Right lobe of liver (tissue), 6 donors: ENCODE results near the gene TTC28. TPM values are rescaled to one million over a fixed set of nuclear protein-coding genes. Genes with fewer than 3 reads are reported as not detected.

ENCODE experiments used
- ATAC-seq, 4 donors: fragments of 200-7000 bp; cut with Tn5 transposase; one replicate each; pipeline ENCODE4 v1.9.1; 2020; ENCODE audit warnings: mild to moderate bottlenecking in 4 of 4, moderate library complexity in 4 of 4
- DNase-seq, 3 donors: peaks; one replicate each; pipeline ENCODE4 v3.0.0-alpha.2; 2020
- H3K27ac ChIP-seq, 3 donors: fragments of 200-600 bp; one replicate each; pipeline ENCODE4 v1.8.0; 2022
- H3K27me3 ChIP-seq, 2 donors: fragments of 200-600 bp; one replicate each; pipeline ENCODE4 v1.8.0; 2022
- H3K36me3 ChIP-seq, 4 donors: fragments of 200-600 bp; sonication (generic) in 1 of 4; one replicate each; pipeline versions ENCODE4 v1.5.1 to v1.8.0; 2017 to 2022; ENCODE audit warnings: control low read depth in 1 of 4
- H3K4me1 ChIP-seq, 4 donors: fragments of 200-600 bp; sonication (generic) in 1 of 4; one replicate each; pipeline versions ENCODE4 v1.5.1 to v1.8.0; 2017 to 2022; ENCODE audit warnings: control low read depth in 1 of 4
- H3K4me3 ChIP-seq, 3 donors: fragments of 200-600 bp; one replicate each; pipeline ENCODE4 v1.8.0; 2022
- H3K9me3 ChIP-seq, 4 donors: fragments of 200-600 bp; sonication (generic) in 1 of 4; one replicate each; pipeline versions ENCODE4 v1.5.1 to v1.8.0; 2017 to 2022; ENCODE audit warnings: control low read depth in 1 of 4
- CTCF ChIP-seq, 4 donors: fragments of 200-600 bp in 3 of 4; fragments of 450-650 bp in 1 of 4; IDR thresholded peaks; one replicate each; pipeline versions ENCODE4 v1.5.1 to v1.8.0; 2016 to 2022; ENCODE audit warnings: antibody characterized with exemption in 4 of 4, mild to moderate bottlenecking in 2 of 4
- POLR2A ChIP-seq: fragments of 450-650 bp; IDR thresholded peaks from one replicate; pipeline ENCODE4 v1.6.1; 2017; ENCODE audit warnings: antibody characterized with exemption, mild to moderate bottlenecking
- WGBS: methylation state at CpG from one replicate; pipeline ENCODE4 v1.1.6; 2018; ENCODE audit warnings: low coverage, low lambda C conversion rate; ENCODE audit not compliant: insufficient coverage; ENCODE audit errors: missing lambda C conversion rate; 5-methylcytosine and 5-hydroxymethylcytosine counted together
- intact Hi-C, 2 donors: fragments of 100-400 bp; cut with DNase I; formaldehyde crosslinking; loops; one replicate each; pipeline versions ENCODE4 v1.11.2 to v1.14.1; 2022
- total RNA-seq, 6 experiments: library from RNA; depleted of rRNA in 2 of 6; stranded (reverse); fragments of >200 nt in 2 of 6; fragmentation: NEBNext Ultra II Directional in 3 of 6; extraction: Animal tissue kit (Norgen Biotek cat#: 25700) in 3 of 6; gene quantifications; one replicate each; pipeline versions ENCODE4 v1.1.0 to v1.2.4, GENCODE V29; 2016 to 2023
- donor health status: DM: no; HTN: yes; CAD: no.
- donor health status: DM: no; HTN: no; CAD: no.
- donor health status: DM: no; HTN: no; CAD: no.
- donor health status: DM: no; HTN: yes; CAD: no.
- donor health status: DM: no; HTN: yes; CAD: no.

TTC28 gene
- total RNA-seq, 6 experiments from 2014 or later: 9.4 to 38.3 (median 15.0) TPM

- H3K27me3 ChIP-seq: no peaks in the 10 kb centered on the region
- no peak overlapping the region for H3K4me3 ChIP-seq
- TF ChIP-seq POLR2A (no peak), CTCF (IDR thresholded peaks at IDR 0.05) (no peak)
- no peaks in the 10 kb centered on the region for H3K36me3 ChIP-seq
- H3K27ac ChIP-seq: no peak overlapping the region
- peaks cover 0 to 14% (median 5%) of the 10 kb centered on the region in 4 donors for H3K4me1 ChIP-seq
- DNase-seq (peak in 1 of 3 donors; percentile 51), ATAC-seq (no peak)
- intact Hi-C loops: loop anchor here (10.0 kb wide), 3 partner anchors 77 to 197 kb away; partner anchors contain the start of gene MN1 (in 1 of the 2)
- H3K9me3 ChIP-seq: no peaks in the 10 kb centered on the region
- whole genome bisulfite sequencing: 100% methylated on average over 2 of the region's 25 CpGs
Measured at GRCh38 chr22:28001171-28001835, 678.3 kb downstream of the TTC28 start.

- WGBS: 88% methylated on average over 4 of the region's 9 CpGs
- ATAC-seq (no peak), DNase-seq (peak in 2 of 3 donors; percentile 11 to 35)
- TF ChIP-seq POLR2A (no peak), CTCF (IDR thresholded peaks at IDR 0.05) (no peak)
- Histone ChIP-seq H3K27me3 (no peaks in the 10 kb centered on the region), H3K27ac (no peak overlapping the region), H3K36me3 (no peaks in the 10 kb centered on the region), H3K9me3 (no peaks in the 10 kb centered on the region), H3K4me1 (peaks cover 0 to 22% (median 5%) of the 10 kb centered on the region in 4 donors), H3K4me3 (no peak overlapping the region)
- intact Hi-C loops: loop anchor here (10.0 kb wide), 3 partner anchors 76 to 196 kb away; partner anchors contain the start of gene MN1 (in 1 of the 2)
Measured at GRCh38 chr22:28000361-28000760, 679.3 kb downstream of the TTC28 start.

GRCh38 chr22:27999876-28000275 is 679.8 kb downstream of the TTC28 start:
- H3K36me3 ChIP-seq: no peaks in the 10 kb centered on the region
- H3K27ac ChIP-seq: no peak overlapping the region
- no peak overlapping the region for H3K4me3 ChIP-seq
- no peak for ATAC-seq
- H3K4me1 ChIP-seq: peaks cover 0 to 22% (median 5%) of the 10 kb centered on the region in 4 donors
- H3K27me3 ChIP-seq: no peaks in the 10 kb centered on the region
- 91% methylated on average over 6 of the region's 6 CpGs for WGBS
- DNase-seq: no peak
- intact Hi-C loops: loop anchor here (10.0 kb wide), 3 partner anchors 75 to 195 kb away; partner anchors contain the start of gene MN1 (in 1 of the 2)
- TF ChIP-seq CTCF (IDR thresholded peaks at IDR 0.05) (no peak), POLR2A (no peak)
- H3K9me3 ChIP-seq: no peaks in the 10 kb centered on the region

- ATAC-seq (no peak), DNase-seq (peak in 2 of 3 donors; percentile 21 to 45)
- H3K27me3 ChIP-seq: no peaks in the 10 kb centered on the region
- no peaks in the 10 kb centered on the region for H3K36me3 ChIP-seq
- peaks cover 0 to 22% (median 5%) of the 10 kb centered on the region in 4 donors for H3K4me1 ChIP-seq
- H3K9me3 ChIP-seq: no peaks in the 10 kb centered on the region
- H3K4me3 ChIP-seq: no peak overlapping the region
- TF ChIP-seq POLR2A: no peak
- no peak for TF ChIP-seq CTCF (IDR thresholded peaks at IDR 0.05)
- WGBS: 96% methylated on average over 5 of the region's 40 CpGs
- no peak overlapping the region for H3K27ac ChIP-seq
- intact Hi-C loops: no loop called here
Measured at GRCh38 chr22:27998511-27999410, 680.9 kb downstream of the TTC28 start.
